Skeletal muscle tissue (tissue), 4 donors: ENCODE measurements around the gene IMP4. TPM values are rescaled to one million over a fixed set of nuclear protein-coding genes. Genes with fewer than 3 reads are reported as not detected.

Experiments used
- H3K27ac ChIP-seq: one replicate; pipeline ENCODE4 v1.7.0; 2013; ENCODE audit warnings: mild to moderate bottlenecking, low read depth, low read length, inconsistent platforms
- H3K27me3 ChIP-seq, 3 donors: one replicate each; pipeline ENCODE4 v1.7.0; 2013; ENCODE audit warnings: low read length in 3 of 3; ENCODE audit not compliant: control insufficient read depth in 3 of 3, insufficient read depth in 3 of 3
- H3K36me3 ChIP-seq, 3 donors: one replicate each; pipeline ENCODE4 v1.7.0; 2013; ENCODE audit warnings: low read length in 3 of 3; ENCODE audit not compliant: control insufficient read depth in 3 of 3, insufficient read depth in 3 of 3
- H3K4me1 ChIP-seq, 3 donors: one replicate each; pipeline ENCODE4 v1.7.0; 2013; ENCODE audit warnings: low read length in 3 of 3, mild to moderate bottlenecking in 3 of 3; ENCODE audit not compliant: control insufficient read depth in 3 of 3, insufficient read depth in 3 of 3
- H3K4me3 ChIP-seq, 3 donors: one replicate each; pipeline ENCODE4 v1.7.0; 2013; ENCODE audit warnings: low read length in 3 of 3
- H3K9ac ChIP-seq, 3 donors: one replicate each; pipeline ENCODE4 v1.7.0; 2013; ENCODE audit warnings: low read length in 3 of 3, mild to moderate bottlenecking in 3 of 3, moderate library complexity in 2 of 3, low read depth in 1 of 3
- H3K9me3 ChIP-seq, 3 donors: one replicate each; pipeline ENCODE4 v1.7.0; 2013; ENCODE audit warnings: low read length in 3 of 3; ENCODE audit not compliant: control insufficient read depth in 3 of 3
- total RNA-seq: library from RNA; depleted of rRNA; stranded (reverse); fragments of >200 nt; gene quantifications from one replicate; pipeline ENCODE4 v1.2.3, GENCODE V29; 2014
- donor health status: Osteomylitis.

The IMP4 gene
- total RNA-seq, 1 donor from 2014 or later: 32.9 TPM

DNA sequence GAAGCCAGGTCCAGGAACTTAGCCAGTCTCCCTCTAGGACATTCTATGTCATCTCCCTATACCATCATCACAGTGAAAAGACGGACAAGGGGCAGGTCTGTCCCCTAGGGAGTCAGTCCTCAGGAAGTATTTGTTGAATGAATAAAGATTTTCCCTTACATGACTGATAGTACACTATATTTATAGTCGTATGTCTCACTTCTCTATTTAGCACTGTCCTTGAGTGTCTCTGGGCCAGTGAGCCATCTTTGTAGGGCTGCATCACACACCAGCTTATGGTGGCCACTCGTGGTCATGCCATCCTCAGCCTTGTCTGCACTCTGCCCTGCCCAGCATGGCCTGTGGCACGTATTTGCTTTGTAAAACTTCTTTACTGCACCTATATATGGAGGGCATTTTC lies 38.9 kb downstream of the IMP4 start:
- H3K27ac ChIP-seq: no peak overlapping the region
- H3K9ac ChIP-seq: no peak overlapping the region
- no peaks in the 10 kb centered on the region for H3K27me3 ChIP-seq
- H3K4me3 ChIP-seq: no peak overlapping the region
- peaks cover 0 to 2% (median 0%) of the 10 kb centered on the region in 3 donors for H3K36me3 ChIP-seq
- no peaks in the 10 kb centered on the region for H3K9me3 ChIP-seq
- H3K4me1 ChIP-seq: peaks cover 0 to 5% (median 4%) of the 10 kb centered on the region in 3 donors

- Histone ChIP-seq H3K27ac (no peak overlapping the region), H3K9ac (no peak overlapping the region), H3K27me3 (no peaks in the 10 kb centered on the region), H3K36me3 (peaks cover 0 to 2% (median 0%) of the 10 kb centered on the region in 3 donors), H3K4me1 (peaks cover 0 to 6% (median 6%) of the 10 kb centered on the region in 3 donors), H3K9me3 (no peaks in the 10 kb centered on the region), H3K4me3 (no peak overlapping the region)
Observed at GRCh38 chr2:130382313-130382917, 39.7 kb downstream of the IMP4 start.

DNA sequence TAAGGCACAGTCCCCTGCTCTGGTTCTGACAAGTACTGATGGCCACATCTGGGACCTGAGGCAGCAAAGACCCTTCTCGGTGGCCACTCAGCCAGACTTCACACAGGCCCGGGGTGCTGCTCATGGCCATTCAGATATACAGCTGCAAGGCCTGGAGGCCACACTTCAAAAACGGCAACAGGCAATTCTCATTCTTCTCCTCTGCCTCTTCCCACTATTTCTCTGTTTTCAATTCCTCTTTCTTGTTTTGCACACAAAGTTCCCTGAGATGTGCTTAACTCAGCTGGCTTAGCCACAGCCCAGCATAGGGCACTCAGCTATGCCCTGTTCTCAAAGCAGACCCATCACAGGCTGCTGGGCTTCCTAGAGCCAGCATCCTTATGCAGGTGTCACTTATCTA lies 43.0 kb downstream of the IMP4 start:
- no peaks in the 10 kb centered on the region for H3K9me3 ChIP-seq
- H3K27me3 ChIP-seq: no peaks in the 10 kb centered on the region
- peaks cover 0 to 2% (median 0%) of the 10 kb centered on the region in 3 donors for H3K36me3 ChIP-seq
- H3K9ac ChIP-seq: no peak overlapping the region
- peaks cover 4 to 20% (median 15%) of the 10 kb centered on the region in 3 donors for H3K4me1 ChIP-seq
- no peak overlapping the region for H3K4me3 ChIP-seq
- no peak overlapping the region for H3K27ac ChIP-seq

DNA sequence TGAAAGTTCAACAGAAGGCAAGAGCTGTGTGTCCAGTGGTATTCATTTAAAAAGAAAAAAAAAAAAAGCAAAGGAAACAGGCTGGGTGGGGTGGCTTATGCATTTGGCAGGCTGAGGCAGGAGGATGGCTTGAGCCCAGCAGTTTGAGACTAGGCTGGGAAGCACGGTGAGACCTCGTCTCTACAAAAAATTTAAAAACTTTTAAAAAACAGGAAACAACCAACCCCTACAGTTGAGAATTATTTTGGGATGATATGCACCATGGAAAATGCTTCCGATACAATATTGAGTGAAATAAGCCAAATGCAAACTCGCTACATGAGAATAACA lies 44.3 kb downstream of the IMP4 start:
- Histone ChIP-seq H3K4me3 (peak overlapping the region in 1 of 3 donors; percentile 38), H3K4me1 (peaks cover 9 to 26% (median 20%) of the 10 kb centered on the region in 3 donors), H3K27ac (peak overlapping the region; percentile 2), H3K27me3 (no peaks in the 10 kb centered on the region), H3K9ac (no peak overlapping the region), H3K9me3 (no peaks in the 10 kb centered on the region), H3K36me3 (no peaks in the 10 kb centered on the region)

GRCh38 chr2:130387804-130388203 lies 45.1 kb downstream of the IMP4 start:
- Histone ChIP-seq H3K4me3 (no peak overlapping the region), H3K27me3 (no peaks in the 10 kb centered on the region), H3K27ac (no peak overlapping the region), H3K9ac (no peak overlapping the region), H3K36me3 (no peaks in the 10 kb centered on the region), H3K4me1 (peaks cover 12 to 29% (median 23%) of the 10 kb centered on the region in 3 donors), H3K9me3 (no peaks in the 10 kb centered on the region)

DNA sequence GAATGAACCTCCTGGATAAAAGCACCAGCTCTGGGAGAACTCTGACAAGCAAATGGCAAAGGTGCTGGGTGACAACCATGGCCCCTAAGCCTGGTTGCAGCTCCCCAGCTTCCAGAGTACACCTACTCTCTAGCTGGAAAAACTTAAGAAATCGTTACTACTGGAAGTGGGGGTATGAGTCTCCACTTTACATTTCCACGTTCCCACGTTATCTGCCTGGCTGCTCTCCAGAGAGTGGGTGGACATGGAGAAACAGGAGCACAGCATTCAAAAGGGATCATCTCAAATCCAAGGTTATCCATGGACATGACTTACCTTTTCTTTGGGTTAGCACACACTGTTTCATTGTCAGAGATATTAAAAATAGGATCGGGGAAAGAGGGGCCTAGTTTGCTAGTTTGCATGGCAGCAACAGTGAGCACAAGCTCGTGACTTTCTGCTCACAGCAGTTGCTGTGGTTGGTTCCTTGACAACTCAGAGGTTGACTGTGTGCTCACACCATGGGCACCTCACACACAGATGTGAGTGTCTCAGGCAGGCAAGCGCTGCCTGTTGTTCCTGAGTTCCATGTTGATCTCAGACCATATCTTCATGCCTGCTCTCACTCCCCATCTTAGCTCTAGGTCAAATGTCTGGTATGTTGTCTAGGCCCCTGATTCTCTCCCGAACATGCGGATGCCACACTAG lies 45.7 kb downstream of the IMP4 start:
- no peaks in the 10 kb centered on the region for H3K27me3 ChIP-seq
- H3K4me1 ChIP-seq: peaks cover 12 to 29% (median 23%) of the 10 kb centered on the region in 3 donors
- H3K9ac ChIP-seq: no peak overlapping the region
- no peak overlapping the region for H3K27ac ChIP-seq
- no peaks in the 10 kb centered on the region for H3K36me3 ChIP-seq
- H3K4me3 ChIP-seq: no peak overlapping the region
- no peaks in the 10 kb centered on the region for H3K9me3 ChIP-seq

DNA sequence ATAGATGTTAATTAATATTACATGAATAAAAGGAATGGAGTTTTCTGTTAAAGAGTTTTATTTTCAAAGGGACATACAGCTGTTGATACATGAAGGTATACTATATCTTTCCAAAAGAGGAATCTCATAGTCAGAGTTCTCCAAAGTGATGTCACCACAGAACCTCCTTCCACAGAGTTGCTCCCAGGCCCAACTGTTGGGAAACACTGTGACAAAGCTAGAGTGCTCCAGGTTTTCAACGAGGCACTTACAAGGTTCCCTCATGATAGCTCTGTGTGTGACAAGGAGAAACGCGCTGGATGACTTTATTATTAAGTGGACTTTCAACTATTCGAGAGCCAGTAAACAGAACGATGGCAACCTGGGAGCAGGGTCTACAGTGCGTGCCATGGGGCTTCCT lies 46.7 kb downstream of the IMP4 start:
- Histone ChIP-seq H3K27ac (no peak overlapping the region), H3K9ac (no peak overlapping the region), H3K36me3 (no peaks in the 10 kb centered on the region), H3K4me1 (peaks cover 12 to 29% (median 23%) of the 10 kb centered on the region in 3 donors), H3K27me3 (no peaks in the 10 kb centered on the region), H3K4me3 (peak overlapping the region in 1 of 3 donors; percentile 29), H3K9me3 (no peaks in the 10 kb centered on the region)

DNA sequence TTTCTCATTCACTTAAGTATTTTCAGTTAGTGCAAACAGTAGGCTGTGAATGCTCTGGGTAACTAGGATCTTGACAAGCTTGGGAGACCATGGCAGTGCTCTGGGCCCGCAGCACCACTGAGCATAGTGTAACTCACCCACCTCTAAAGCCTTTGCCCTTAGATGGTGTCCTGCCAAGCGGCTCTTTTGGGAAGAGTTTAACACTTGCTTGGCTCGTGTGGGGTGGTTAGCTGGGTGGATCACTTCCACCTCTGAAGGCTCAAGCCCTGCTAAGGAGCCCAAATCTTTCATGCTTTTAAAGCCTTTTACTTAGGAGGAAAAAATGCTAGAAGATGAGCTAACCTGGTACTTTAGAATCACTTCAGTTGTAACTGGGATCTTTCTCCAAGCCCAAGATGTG lies 47.1 kb downstream of the IMP4 start:
- Histone ChIP-seq H3K4me1 (peaks cover 12 to 29% (median 23%) of the 10 kb centered on the region in 3 donors), H3K27me3 (no peaks in the 10 kb centered on the region), H3K27ac (no peak overlapping the region), H3K4me3 (peak overlapping the region in 1 of 3 donors; percentile 29), H3K9me3 (no peaks in the 10 kb centered on the region), H3K36me3 (no peaks in the 10 kb centered on the region), H3K9ac (no peak overlapping the region)

- Histone ChIP-seq H3K4me1 (peaks cover 12 to 29% (median 23%) of the 10 kb centered on the region in 3 donors), H3K36me3 (no peaks in the 10 kb centered on the region), H3K9ac (peak overlapping the region; percentile 72 to 80 (median 73)), H3K27ac (peak overlapping the region; percentile 73), H3K27me3 (no peaks in the 10 kb centered on the region), H3K9me3 (no peaks in the 10 kb centered on the region), H3K4me3 (peak overlapping the region; percentile 69 to 84 (median 79))
Observed at GRCh38 chr2:130390460-130391057, 47.9 kb downstream of the IMP4 start.
